AG08395 (cell line): Measurements from ENCODE around the gene TMEM178B.
A peak's percentile ranks its signal among the peaks of the same experiment; 100 is the strongest.
"Not testable (repeated sequence)": the region's sequence is repeated elsewhere in the genome, so short reads cannot be mapped to it uniquely, and the experiment has no call there.

ENCODE experiments used
- DNase-seq: peaks from one replicate; pipeline ENCODE4 v3.0.0; 2012; ENCODE audit warnings: mixed read lengths, low spot score

TMEM178B gene

DNA sequence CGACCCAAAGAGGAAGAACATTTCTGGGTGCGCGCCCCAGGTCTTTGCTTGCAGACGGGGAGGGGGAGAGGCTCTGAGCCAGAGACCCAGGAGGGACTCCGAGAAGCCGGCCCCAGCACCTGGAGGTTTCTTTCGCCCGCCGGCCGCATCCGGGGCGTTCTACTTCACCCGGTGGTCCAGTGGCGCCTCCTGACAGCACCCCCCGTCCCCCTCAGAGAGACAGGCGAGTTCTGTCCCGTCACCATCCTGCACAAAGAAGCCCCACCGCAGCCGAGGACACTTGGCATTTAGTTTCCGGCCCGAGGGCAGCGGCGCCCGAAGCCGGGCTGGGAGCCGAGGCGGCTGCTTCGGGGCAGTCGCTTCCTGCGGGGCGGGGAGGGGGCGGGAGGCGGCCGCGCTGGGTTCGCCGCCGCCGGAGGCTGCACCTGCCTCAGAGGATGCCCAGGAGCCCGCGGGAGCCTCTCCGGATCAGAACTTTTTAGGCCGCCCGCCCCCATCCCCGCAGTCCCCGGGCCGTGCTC is at the start of gene TMEM178B:
TMEM178B (plus strand) TSS at position 424 of the 521 bp plus-strand sequence.
- no peak for DNase-seq

DNA sequence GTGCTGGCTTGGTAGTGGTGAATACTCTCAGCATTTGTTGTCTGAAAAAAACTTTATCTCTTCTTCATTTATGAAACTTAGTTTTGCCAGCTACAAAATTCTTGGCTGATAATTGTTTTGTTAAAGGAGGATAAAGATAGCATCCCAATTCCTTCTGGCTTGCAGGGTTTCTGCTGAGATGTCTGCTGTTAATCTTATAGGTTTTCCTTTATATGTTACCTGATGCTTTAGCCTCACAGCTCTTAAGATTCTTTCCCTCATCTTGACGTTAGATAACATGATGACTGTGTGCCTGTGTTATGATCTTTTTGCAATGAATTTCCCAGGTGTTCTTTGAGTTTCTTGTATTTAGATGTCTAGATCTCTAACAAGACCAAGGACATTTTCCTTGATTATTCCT is 49.2 kb upstream of the TMEM178B start:
- DNase-seq: no peak

- no peak for DNase-seq
Observed at GRCh38 chr7:141027043-141027442, 46.8 kb upstream of the TMEM178B start.

- no peak for DNase-seq
Observed at GRCh38 chr7:141028767-141029166, 45.1 kb upstream of the TMEM178B start.

DNA sequence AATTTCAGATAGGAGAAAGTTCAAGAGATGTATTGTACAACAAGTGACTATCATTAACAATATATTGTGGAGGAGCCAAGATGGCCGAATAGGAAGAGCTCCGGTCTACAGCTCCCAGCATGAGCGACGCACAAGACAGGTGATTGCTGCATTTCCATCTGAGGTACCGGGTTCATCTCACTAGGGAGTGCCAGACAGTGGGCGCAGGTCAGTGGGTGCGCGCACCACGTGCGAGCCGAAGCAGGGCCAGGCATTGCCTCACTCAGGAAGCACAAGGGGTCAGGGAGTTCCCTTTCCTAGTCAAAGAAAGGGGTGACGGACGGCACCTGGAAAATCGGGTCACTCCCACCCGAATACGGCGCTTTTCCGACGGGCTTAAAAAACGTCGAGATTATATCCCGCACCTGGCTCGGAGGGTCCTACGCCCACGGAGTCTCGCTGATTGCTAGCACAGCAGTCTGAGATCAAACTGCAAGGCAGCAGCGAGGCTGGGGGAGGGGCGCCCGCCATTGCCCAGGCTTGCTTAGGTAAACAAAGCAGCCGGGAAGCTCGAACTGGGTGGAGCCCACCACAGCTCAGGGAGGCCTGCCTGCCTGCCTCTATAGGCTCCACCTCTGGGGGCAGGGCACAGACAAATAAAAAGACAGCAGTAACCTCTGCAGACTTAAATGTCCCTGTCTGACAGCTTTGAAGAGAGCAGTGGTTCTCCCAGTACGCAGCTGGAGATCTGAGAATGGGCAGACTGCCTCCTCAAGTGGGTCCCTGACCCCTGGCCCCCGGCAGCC is 41.1 kb upstream of the TMEM178B start:
- not testable (repeated sequence) for DNase-seq

GRCh38 chr7:141038100-141038499 is 35.8 kb upstream of the TMEM178B start:
- not testable (repeated sequence) for DNase-seq

- DNase-seq: no peak
Observed at GRCh38 chr7:141039376-141039775, 34.5 kb upstream of the TMEM178B start.

DNA sequence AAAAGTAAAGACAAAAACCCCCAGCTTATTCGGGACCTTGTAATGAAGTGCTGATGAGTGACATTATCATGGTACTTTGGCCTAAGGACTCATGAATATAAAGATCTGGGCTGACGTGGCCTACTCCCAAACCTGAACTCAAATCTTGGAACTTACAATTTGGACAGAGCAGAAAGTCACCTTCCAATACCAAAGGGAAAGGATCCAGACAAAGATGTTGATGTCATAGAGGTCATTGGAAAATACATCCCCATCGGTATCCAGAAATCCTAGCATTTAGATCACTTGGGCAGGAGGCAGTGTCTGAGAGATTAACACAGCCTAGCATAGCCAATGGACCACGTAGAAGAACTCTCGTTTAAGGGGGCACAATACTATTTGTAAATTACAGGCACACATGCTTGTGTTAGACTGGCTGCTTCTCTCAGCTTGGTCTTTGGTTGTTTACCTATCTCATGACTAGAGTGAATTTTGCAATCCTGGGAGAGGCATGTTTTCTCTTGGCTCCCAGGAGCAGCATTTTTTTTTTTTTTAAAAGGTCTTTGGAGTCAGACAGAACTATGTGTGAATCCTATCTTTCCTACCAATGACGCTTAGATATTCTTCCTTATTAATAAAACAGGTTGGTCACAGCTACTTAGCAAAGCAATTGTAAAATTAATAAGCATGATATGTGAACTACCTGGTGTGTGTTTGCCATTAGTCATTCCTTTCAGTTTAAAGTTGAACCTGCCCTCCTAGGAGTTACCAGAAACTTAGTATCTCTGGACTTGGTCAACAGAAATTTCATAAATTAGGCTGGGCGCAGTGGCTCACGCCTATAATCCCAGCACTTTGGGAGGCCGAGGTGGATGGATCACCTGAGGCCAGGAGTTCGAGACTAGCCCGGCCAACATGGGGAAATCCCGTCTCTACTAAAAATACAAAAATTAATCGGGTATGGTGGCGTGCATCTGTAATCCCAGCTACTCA is 31.4 kb upstream of the TMEM178B start:
- DNase-seq: no peak

GRCh38 chr7:141043616-141044015 is 30.2 kb upstream of the TMEM178B start:
- no peak for DNase-seq

DNA sequence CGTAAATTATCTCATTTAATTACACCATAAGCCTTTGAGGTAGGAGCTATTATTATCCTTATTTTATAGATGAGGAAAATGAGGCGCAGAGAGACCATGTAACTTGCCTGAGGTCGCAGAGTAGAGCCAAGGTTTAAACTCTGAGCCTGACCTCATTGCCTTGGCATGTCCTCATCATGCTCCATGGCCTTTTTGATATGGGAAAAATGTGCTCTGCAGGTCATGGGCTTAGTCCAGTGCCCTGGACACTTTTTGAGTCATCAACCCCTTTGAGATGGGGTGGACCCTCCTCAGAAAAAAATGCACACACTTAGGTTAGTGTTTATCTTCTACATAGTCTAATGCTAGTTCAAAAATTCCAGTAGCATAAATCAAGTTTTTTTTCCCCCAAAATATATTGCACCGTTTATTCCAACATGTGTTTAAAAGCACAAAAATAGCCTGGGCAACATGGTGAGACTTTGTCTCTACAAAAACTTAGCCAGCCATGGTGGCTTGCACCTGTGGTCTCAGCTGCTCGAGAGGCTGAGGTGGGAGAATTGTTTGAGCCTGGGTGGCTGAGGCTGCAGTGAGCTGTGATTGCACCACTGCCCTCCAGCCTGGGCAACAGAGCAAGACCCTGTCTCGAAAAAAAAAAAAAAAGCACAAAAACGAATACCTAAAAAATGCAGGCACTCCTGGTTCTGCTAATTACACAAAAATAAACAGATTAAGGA is 28.6 kb upstream of the TMEM178B start:
- no peak for DNase-seq

DNA sequence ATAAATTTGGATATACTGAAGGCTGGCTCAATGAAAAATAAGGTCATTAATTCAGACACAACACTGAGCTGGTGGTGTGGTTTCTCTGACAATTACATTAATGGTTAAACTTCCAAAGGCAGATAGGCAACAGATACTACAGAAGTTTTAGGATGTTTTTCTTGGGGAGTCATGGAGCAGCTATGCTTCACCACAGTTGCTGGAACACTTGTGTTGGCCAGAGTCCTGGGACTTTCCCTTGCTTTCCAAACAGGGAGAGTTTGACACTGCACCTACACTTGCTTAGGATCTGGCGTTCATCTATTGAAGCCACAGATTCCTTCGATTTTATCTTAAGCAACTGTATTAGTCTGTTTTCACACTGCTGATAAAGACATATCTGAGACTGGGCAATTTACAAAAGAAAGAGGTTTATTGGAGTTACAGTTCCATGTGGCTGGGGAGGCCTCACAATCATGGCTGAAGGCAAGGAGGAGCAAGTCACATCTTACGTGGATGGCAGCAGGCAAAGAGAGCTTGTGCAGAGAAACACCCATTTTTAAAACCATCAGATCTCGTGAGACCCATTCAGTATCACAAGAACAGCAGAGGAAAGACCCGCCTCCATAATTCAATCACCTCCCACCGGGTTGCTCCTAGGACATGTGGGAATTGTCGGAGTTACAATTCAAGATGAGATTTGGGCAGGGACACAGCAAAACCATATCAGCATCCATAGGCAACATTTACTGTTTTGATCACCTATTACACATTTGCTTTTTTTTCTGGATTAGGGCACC is 27.8 kb upstream of the TMEM178B start:
- DNase-seq: peak; percentile 36

DNA sequence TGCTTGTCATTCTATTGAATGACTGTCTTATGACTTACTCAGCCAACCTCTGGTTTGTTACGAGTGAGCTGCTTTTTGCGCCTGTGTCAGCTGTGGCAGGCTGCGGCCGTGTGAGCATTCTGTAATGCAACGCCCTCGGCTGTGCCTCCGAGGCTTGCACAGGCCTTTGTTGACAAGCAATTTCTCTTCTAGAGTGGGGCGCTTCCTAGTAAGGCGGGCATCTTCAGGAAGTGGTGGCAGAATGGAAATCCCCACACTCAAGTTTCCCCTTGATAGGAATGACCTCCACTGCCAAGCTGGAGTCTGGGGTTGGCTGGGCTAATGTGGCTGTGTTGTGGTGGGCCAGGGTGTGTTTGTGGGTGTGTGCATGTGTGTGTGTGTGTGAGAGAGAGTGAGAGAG is 20.2 kb upstream of the TMEM178B start:
- no peak for DNase-seq

DNA sequence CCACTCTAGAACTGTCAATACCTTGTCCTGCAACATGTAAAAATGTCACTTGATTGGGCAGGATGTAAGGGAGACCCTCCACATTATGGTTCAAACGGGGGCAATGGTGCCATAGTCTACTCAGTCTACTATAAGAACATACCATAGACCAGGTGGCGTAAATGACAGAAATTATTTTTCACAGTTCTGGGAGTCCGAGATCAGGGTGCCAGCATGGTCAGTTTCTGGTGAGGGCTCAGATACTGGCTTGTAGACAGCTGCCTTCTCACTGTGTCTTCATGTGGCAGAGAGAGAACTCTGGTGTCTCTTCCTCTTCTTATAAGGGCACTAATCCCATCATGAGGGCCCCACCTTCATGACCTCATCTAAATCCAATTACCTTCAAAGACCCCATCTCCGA is 18.7 kb upstream of the TMEM178B start:
- DNase-seq: no peak

GRCh38 chr7:141057788-141058187 is 16.1 kb upstream of the TMEM178B start:
- DNase-seq: no peak

GRCh38 chr7:141067856-141068255 is 6.0 kb upstream of the TMEM178B start:
- not testable (repeated sequence) for DNase-seq

GRCh38 chr7:141071260-141071854 is 2.5 kb upstream of the TMEM178B start:
- peak; percentile 8 for DNase-seq

GRCh38 chr7:141071855-141072547 is 1.9 kb upstream of the TMEM178B start:
- DNase-seq: no peak

DNA sequence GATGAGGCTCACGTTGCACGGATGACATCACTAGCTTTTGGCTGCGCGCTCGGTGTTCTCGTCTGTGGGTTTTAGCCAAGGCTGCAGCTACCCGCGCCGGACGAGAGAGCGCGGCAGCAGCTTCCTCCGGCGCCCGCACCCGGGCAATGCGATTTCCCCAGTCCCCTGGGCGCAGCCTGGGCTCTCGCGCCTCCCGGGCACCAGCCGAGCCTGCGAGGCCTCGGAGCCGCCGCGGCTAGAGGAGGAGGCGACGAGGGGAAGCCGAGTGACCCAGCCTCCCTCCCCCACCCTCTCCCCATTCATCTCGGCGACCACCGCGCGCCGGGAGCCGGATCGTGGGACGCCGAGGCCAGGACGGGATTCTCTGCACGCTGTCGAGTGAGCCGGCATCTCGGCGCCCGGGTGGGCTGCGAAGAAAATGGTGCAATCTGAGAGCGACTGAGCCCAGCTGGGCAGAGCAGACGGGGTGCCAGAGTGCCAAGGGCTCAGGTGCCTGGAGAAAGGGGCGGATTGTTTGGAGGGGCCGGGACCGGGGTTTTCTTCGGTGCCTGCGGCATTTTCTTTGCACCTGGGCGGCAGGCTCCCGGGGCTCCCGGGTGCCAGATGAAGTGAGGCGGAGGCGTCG is 1.2 kb upstream of the TMEM178B start:
- DNase-seq: peak; percentile 41

- peak; percentile 25 for DNase-seq
Observed at GRCh38 chr7:141073173-141073640, 657 bp upstream of the TMEM178B start.
